Endodermal cell (in vitro differentiated cells): Measurements from ENCODE around the gene TXN2. TPM values are rescaled to one million over a fixed set of nuclear protein-coding genes. Genes with fewer than 3 reads are reported as not detected.
"Not testable (repeated sequence)": the region's sequence is repeated elsewhere in the genome, so short reads cannot be mapped to it uniquely, and the experiment has no call there.

Experiments used
- DNase-seq: peaks from one replicate; pipeline ENCODE4 v3.0.0-alpha.2; 2017
- H3K27ac ChIP-seq: 2 replicates; pipeline ENCODE4 v1.5.1; 2013; ENCODE audit warnings: mild to moderate bottlenecking, low read depth, low read length, moderate library complexity
- H3K27me3 ChIP-seq: 2 replicates; pipeline ENCODE4 v1.6.1; 2013; ENCODE audit warnings: mild to moderate bottlenecking, low read length, moderate library complexity; ENCODE audit not compliant: insufficient read depth, control insufficient read depth, poor library complexity, severe bottlenecking
- H3K36me3 ChIP-seq: 2 replicates; pipeline ENCODE4 v1.7.0; 2013; ENCODE audit warnings: mild to moderate bottlenecking, low read length, moderate library complexity; ENCODE audit not compliant: control insufficient read depth, insufficient read depth
- H3K4me1 ChIP-seq: one replicate; pipeline ENCODE4 v1.7.0; 2013; ENCODE audit warnings: low read length; ENCODE audit not compliant: control insufficient read depth, insufficient read depth
- H3K4me3 ChIP-seq: 2 replicates; pipeline ENCODE4 v1.5.1; 2013; ENCODE audit warnings: mild to moderate bottlenecking, low read length, moderate library complexity
- H3K9ac ChIP-seq: 2 replicates; pipeline ENCODE4 v1.6.1; 2013; ENCODE audit warnings: mild to moderate bottlenecking, low read length, moderate library complexity; ENCODE audit not compliant: poor library complexity, severe bottlenecking; ENCODE audit errors: extremely low read depth
- H3K9me3 ChIP-seq: 2 replicates; pipeline ENCODE4 v1.6.1; 2013; ENCODE audit warnings: mild to moderate bottlenecking, low read length, moderate library complexity; ENCODE audit not compliant: control insufficient read depth
- H3K27ac Mint-ChIP-seq: 2 replicates; pipeline ENCODE4 v1.8.0; 2020; ENCODE audit warnings: mixed read lengths
- H3K27me3 Mint-ChIP-seq: 2 replicates; pipeline ENCODE4 v1.8.0; 2021; ENCODE audit warnings: mild to moderate bottlenecking, mixed read lengths; ENCODE audit not compliant: insufficient read depth
- H3K36me3 Mint-ChIP-seq: 2 replicates; pipeline ENCODE4 v1.8.0; 2020; ENCODE audit warnings: low read depth, mixed read lengths
- H3K4me1 Mint-ChIP-seq: 2 replicates; pipeline ENCODE4 v1.8.0; 2020; ENCODE audit warnings: mixed read lengths
- H3K4me3 Mint-ChIP-seq: 2 replicates; pipeline ENCODE4 v1.8.0; 2020; ENCODE audit warnings: mild to moderate bottlenecking, moderate library complexity, mixed read lengths
- H3K9me3 Mint-ChIP-seq: 2 replicates; pipeline ENCODE4 v1.8.0; 2020; ENCODE audit warnings: mild to moderate bottlenecking, mixed read lengths
- WGBS, 2 experiments: methylation state at CpG; one replicate each; pipeline versions ENCODE4 v1.1.5 to v1.1.7; 2013; ENCODE audit warnings: missing lambda C conversion rate in 2 of 2, mixed read lengths in 1 of 2; ENCODE audit not compliant: insufficient coverage in 1 of 2, insufficient read length in 1 of 2; 5-methylcytosine and 5-hydroxymethylcytosine counted together
- total RNA-seq, 2 donors: library from RNA; stranded (reverse); fragmentation: NEBNext Ultra II Directional in 1 of 2; extraction: Animal tissue kit (Norgen Biotek cat#: 25700) in 1 of 2; gene quantifications; 2 replicates in 1 of 2; 3 replicates in 1 of 2; pipeline ENCODE4 v1.2.1, GENCODE V29; 2021
- TF ChIP-seq, protein P1 (sequence below): fragments of 200-600 bp; sonication (generic); conservative IDR thresholded peaks from 2 replicates; pipeline ENCODE4 v1.5.0; 2021; ENCODE audit warnings: antibody characterized with exemption, mild to moderate bottlenecking

Gene TXN2
- total RNA-seq, 2 donors from 2014 or later, result 52.9 to 53.9 TPM

GRCh38 chr22:36425977-36426523, 55.4 kb downstream of the TXN2 start:
- Mint-ChIP-seq H3K4me1 (peaks cover 9% of the 10 kb centered on the region), H3K4me3 (no peak overlapping the region), H3K9me3 (no peaks in the 10 kb centered on the region), H3K36me3 (no peaks in the 10 kb centered on the region), H3K27me3 (no peaks in the 10 kb centered on the region), H3K27ac (peak overlapping the region; percentile 75)
- Histone ChIP-seq H3K36me3 (no peaks in the 10 kb centered on the region), H3K4me3 (no peak overlapping the region), H3K27ac (peak overlapping the region; percentile 74), H3K9me3 (no peaks in the 10 kb centered on the region), H3K4me1 (peaks cover 5% of the 10 kb centered on the region), H3K27me3 (no peaks in the 10 kb centered on the region), H3K9ac (no peak overlapping the region)
- TF ChIP-seq, protein P1, sequence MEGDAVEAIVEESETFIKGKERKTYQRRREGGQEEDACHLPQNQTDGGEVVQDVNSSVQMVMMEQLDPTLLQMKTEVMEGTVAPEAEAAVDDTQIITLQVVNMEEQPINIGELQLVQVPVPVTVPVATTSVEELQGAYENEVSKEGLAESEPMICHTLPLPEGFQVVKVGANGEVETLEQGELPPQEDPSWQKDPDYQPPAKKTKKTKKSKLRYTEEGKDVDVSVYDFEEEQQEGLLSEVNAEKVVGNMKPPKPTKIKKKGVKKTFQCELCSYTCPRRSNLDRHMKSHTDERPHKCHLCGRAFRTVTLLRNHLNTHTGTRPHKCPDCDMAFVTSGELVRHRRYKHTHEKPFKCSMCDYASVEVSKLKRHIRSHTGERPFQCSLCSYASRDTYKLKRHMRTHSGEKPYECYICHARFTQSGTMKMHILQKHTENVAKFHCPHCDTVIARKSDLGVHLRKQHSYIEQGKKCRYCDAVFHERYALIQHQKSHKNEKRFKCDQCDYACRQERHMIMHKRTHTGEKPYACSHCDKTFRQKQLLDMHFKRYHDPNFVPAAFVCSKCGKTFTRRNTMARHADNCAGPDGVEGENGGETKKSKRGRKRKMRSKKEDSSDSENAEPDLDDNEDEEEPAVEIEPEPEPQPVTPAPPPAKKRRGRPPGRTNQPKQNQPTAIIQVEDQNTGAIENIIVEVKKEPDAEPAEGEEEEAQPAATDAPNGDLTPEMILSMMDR, result peak; percentile 24
- no peak for DNase-seq
- WGBS, 2 experiments, result 75% methylated on average over 2 of the region's 2 CpGs; no CpG with 5 or more reads in 1 of the 2 experiments

- Histone ChIP-seq H3K4me3 (no peak overlapping the region), H3K36me3 (no peaks in the 10 kb centered on the region), H3K27me3 (no peaks in the 10 kb centered on the region), H3K27ac (no peak overlapping the region), H3K9ac (no peak overlapping the region), H3K4me1 (peaks cover 5% of the 10 kb centered on the region), H3K9me3 (no peaks in the 10 kb centered on the region)
- Mint-ChIP-seq H3K9me3 (no peaks in the 10 kb centered on the region), H3K27ac (no peak overlapping the region), H3K27me3 (no peaks in the 10 kb centered on the region), H3K4me3 (no peak overlapping the region), H3K4me1 (peaks cover 9% of the 10 kb centered on the region), H3K36me3 (no peaks in the 10 kb centered on the region)
- WGBS, 2 experiments, result 91% methylated on average over 4 of the region's 5 CpGs; no CpG with 5 or more reads in 1 of the 2 experiments
- TF ChIP-seq, protein P1, result no peak
- DNase-seq, result no peak
Measured at GRCh38 chr22:36424901-36425579, 56.4 kb downstream of the TXN2 start.

- H3K9me3 Mint-ChIP-seq, H3K4me1 ChIP-seq, H3K36me3 Mint-ChIP-seq, H3K4me3 ChIP-seq, H3K27me3 ChIP-seq, H3K27ac ChIP-seq, H3K27ac Mint-ChIP-seq, H3K27me3 Mint-ChIP-seq, DNase-seq, H3K9me3 ChIP-seq, H3K4me3 Mint-ChIP-seq, H3K36me3 ChIP-seq, H3K9ac ChIP-seq: not testable (repeated sequence)
- 92 to 98% methylated on average over 5 of the region's 5 CpGs for WGBS, 2 experiments
- H3K4me1 Mint-ChIP-seq, result peaks cover 11% of the 10 kb centered on the region
Measured at GRCh38 chr22:36424466-36424865, 57.0 kb downstream of the TXN2 start.
